ENCODE measurements around the gene CPS1.

GRCh38 chr2:210548031-210548430 is 8.4 kb upstream of the CPS1 start:
- TF ChIP-seq EZH2 (IDR thresholded peaks at IDR 0.05), result no peak
- TF ChIP-seq POLR2AphosphoS5 (IDR thresholded peaks at IDR 0.05; ENCODE audit: borderline replicate concordance, low read depth, low read length), result no peak
- TF ChIP-seq FOXP2 (optimal IDR thresholded peaks at IDR 0.05; ENCODE audit: control extremely low read depth, extremely low read length, insufficient read depth), result no peak

All from SK-N-MC (cell line).